Ascending aorta (tissue), 2 donors: ENCODE data around the gene WDR82. TPM values are rescaled to one million over a fixed set of nuclear protein-coding genes. Genes with fewer than 3 reads are reported as not detected.

Source experiments
- DNase-seq, 2 donors: peaks; one replicate each; pipeline ENCODE4 v3.0.0-alpha.2; 2019; ENCODE audit warnings: low spot score in 2 of 2
- H3K27ac ChIP-seq, 2 donors: fragments of 200-600 bp; sonication (generic); one replicate each; pipeline ENCODE4 v1.5.1; 2016 to 2017; ENCODE audit warnings: mild to moderate bottlenecking in 1 of 2
- H3K27me3 ChIP-seq: fragments of 200-600 bp; sonication (generic); one replicate; pipeline ENCODE4 v1.5.1; 2017
- H3K36me3 ChIP-seq, 2 donors: fragments of 200-600 bp; sonication (generic); one replicate each; pipeline ENCODE4 v1.5.1; 2016
- H3K4me1 ChIP-seq, 2 donors: fragments of 200-600 bp; sonication (generic); one replicate each; pipeline ENCODE4 v1.5.1; 2016 to 2017; ENCODE audit warnings: mild to moderate bottlenecking in 1 of 2
- H3K4me3 ChIP-seq, 2 donors: fragments of 200-600 bp; sonication (generic); one replicate each; pipeline ENCODE4 v1.5.1; 2016 to 2017; ENCODE audit warnings: mild to moderate bottlenecking in 1 of 2
- H3K9me3 ChIP-seq, 2 donors: fragments of 200-600 bp; sonication (generic); one replicate each; pipeline ENCODE4 v1.5.1; 2016
- CTCF ChIP-seq, 3 experiments: fragments of 200-600 bp in 2 of 3; fragments of 450-650 bp in 1 of 3; sonication (generic) in 2 of 3; IDR thresholded peaks; one replicate each; pipeline ENCODE4 v1.5.1; 2016 to 2019; ENCODE audit warnings: antibody characterized with exemption in 3 of 3, mild to moderate bottlenecking in 1 of 3, moderate library complexity in 1 of 3
- intact Hi-C: fragments of 100-400 bp; cut with DNase I; formaldehyde crosslinking; loops from one replicate; pipeline ENCODE4 v1.15.1; 2023
- total RNA-seq: library from RNA; depleted of rRNA; stranded (reverse); fragments of >200 nt; gene quantifications from one replicate; pipeline ENCODE4 v1.1.0, GENCODE V29; 2016

WDR82 gene
- total RNA-seq, 1 donor from 2014 or later, result 42.0 TPM

DNA sequence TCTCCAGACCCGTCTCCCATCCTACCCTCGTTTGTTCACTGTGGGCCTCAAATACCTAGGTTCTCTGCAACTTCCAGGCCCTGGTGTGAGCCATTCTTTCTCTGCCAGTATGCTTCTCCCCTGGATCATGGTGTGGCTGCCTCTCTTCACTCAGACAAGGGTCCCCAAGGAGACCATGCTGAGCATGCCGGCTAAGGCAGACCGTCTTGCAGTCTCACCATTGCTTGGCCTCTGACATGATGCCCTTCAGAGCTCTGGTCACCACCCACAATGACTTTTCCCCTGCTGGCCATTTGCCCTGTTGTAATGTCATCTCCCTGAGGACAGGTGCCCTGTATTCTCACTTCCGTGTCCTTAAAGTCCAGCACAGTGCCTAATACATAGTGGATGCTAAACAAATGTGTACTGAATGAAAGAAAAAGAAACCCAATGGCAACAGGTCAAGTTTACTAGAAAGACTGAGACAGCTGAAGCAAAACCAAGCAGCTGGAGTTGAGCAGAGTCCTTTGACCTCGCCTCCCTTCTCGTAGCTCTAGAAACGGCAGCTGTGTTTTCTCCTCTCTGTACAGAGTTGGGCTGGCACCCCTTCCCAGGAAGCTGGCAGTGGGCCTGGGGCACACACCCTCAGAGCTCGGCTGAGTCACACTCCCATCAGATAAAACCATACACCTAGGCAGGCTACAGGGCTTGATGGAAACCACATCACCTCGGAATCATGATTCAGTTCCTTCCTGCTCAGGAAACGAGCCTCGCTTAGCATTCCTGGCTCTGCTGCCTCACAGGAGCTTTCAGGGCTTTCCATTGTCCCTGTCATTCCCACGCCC lies 61.7 kb downstream of the WDR82 start:
- no peak for DNase-seq
- Histone ChIP-seq H3K9me3 (no peaks in the 10 kb centered on the region), H3K4me3 (no peak overlapping the region), H3K4me1 (peaks cover 0 to 16% of the 10 kb centered on the region in 2 donors), H3K27ac (peak overlapping the region; percentile 7 to 43), H3K27me3 (no peaks in the 10 kb centered on the region), H3K36me3 (peaks cover 36 to 40% of the 10 kb centered on the region in 2 donors)
- no peak for TF ChIP-seq CTCF (IDR thresholded peaks at IDR 0.05)
- intact Hi-C loops, result no loop called here

GRCh38 chr3:52215351-52215750 lies 63.1 kb downstream of the WDR82 start:
- no peak for DNase-seq
- no peak for TF ChIP-seq CTCF (IDR thresholded peaks at IDR 0.05)
- Histone ChIP-seq H3K4me3 (no peak overlapping the region), H3K27me3 (no peaks in the 10 kb centered on the region), H3K36me3 (peaks cover 49 to 54% of the 10 kb centered on the region in 2 donors), H3K4me1 (peaks cover 0 to 13% of the 10 kb centered on the region in 2 donors), H3K27ac (no peak overlapping the region), H3K9me3 (no peaks in the 10 kb centered on the region)
- intact Hi-C loops, result no loop called here

DNA sequence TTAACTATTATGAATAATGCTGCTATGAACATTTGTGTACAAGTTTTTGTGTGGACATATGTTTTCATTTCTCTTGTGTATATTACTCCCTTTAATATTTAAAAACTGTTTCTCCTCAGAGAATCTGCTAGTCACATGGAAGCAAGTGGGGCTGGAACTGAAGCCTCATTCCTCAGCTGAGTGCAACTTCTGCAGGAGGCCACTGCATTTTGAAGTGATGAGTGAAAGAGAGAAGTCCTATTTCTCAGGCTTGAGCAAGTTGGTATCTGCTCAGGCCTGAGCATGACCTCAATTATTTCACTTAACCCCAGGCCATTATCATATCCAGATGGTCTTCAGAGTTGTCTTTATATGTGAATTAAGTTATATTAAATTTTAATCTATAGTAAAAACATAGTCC lies 64.5 kb downstream of the WDR82 start:
- Histone ChIP-seq H3K27me3 (no peaks in the 10 kb centered on the region), H3K4me1 (peaks cover 0 to 13% of the 10 kb centered on the region in 2 donors), H3K9me3 (no peaks in the 10 kb centered on the region), H3K4me3 (no peak overlapping the region), H3K36me3 (peaks cover 58 to 69% of the 10 kb centered on the region in 2 donors), H3K27ac (no peak overlapping the region)
- TF ChIP-seq CTCF (IDR thresholded peaks at IDR 0.05), result no peak
- intact Hi-C loops, result no loop called here
- no peak for DNase-seq

GRCh38 chr3:52213005-52213404 lies 65.4 kb downstream of the WDR82 start:
- H3K4me3 ChIP-seq, result no peak overlapping the region
- no peak for DNase-seq
- no peak overlapping the region for H3K27ac ChIP-seq
- H3K36me3 ChIP-seq, result peaks cover 67 to 78% of the 10 kb centered on the region in 2 donors
- no peaks in the 10 kb centered on the region for H3K27me3 ChIP-seq
- intact Hi-C loops, result no loop called here
- H3K9me3 ChIP-seq, result no peaks in the 10 kb centered on the region
- TF ChIP-seq CTCF (IDR thresholded peaks at IDR 0.05), result no peak
- H3K4me1 ChIP-seq, result peaks cover 0 to 13% of the 10 kb centered on the region in 2 donors

GRCh38 chr3:52211268-52211891 lies 67.1 kb downstream of the WDR82 start:
- Histone ChIP-seq H3K4me1 (peaks cover 0 to 3% of the 10 kb centered on the region in 2 donors), H3K9me3 (no peaks in the 10 kb centered on the region), H3K36me3 (peaks cover 83 to 91% of the 10 kb centered on the region in 2 donors), H3K27ac (no peak overlapping the region), H3K4me3 (no peak overlapping the region), H3K27me3 (no peaks in the 10 kb centered on the region)
- DNase-seq, result no peak
- TF ChIP-seq CTCF (IDR thresholded peaks at IDR 0.05), result no peak
- intact Hi-C loops, result no loop called here
